Heart left ventricle (tissue), 16 donors: Measurements from ENCODE around the gene XXYLT1. TPM values are rescaled to one million over a fixed set of nuclear protein-coding genes. Genes with fewer than 3 reads are reported as not detected.

Experiments used
- ATAC-seq, 4 donors: fragments of 200-7000 bp; cut with Tn5 transposase; one replicate each; pipeline ENCODE4 v1.9.1; 2020 to 2022; ENCODE audit warnings: moderate library complexity in 4 of 4, mild to moderate bottlenecking in 3 of 4, moderate number of reproducible peaks in 1 of 4
- DNase-seq, 5 donors: peaks; one replicate each; pipeline ENCODE4 v3.0.0-alpha.2; 2020
- H3K27ac ChIP-seq, 12 donors: fragments of 200-600 bp; sonication (generic) in 4 of 12; one replicate each; pipeline versions ENCODE4 v1.5.0 to v1.8.0; 2016 to 2022; ENCODE audit warnings: mild to moderate bottlenecking in 2 of 12
- H3K27me3 ChIP-seq, 9 donors: fragments of 200-600 bp; sonication (generic) in 2 of 9; one replicate each; pipeline versions ENCODE4 v1.5.1 to v1.8.0; 2016 to 2022; ENCODE audit warnings: mild to moderate bottlenecking in 3 of 9
- H3K36me3 ChIP-seq, 9 donors: fragments of 200-600 bp; sonication (generic) in 2 of 9; one replicate each; pipeline versions ENCODE4 v1.5.0 to v1.8.0; 2018 to 2022; ENCODE audit warnings: mild to moderate bottlenecking in 2 of 9
- H3K4me1 ChIP-seq, 12 donors: fragments of 200-600 bp; sonication (generic) in 4 of 12; one replicate each; pipeline versions ENCODE4 v1.5.0 to v1.8.0; 2016 to 2022; ENCODE audit warnings: mild to moderate bottlenecking in 3 of 12
- H3K4me3 ChIP-seq, 12 donors: fragments of 200-600 bp; sonication (generic) in 4 of 12; one replicate each; pipeline versions ENCODE4 v1.5.0 to v1.8.0; 2017 to 2022; ENCODE audit warnings: mild to moderate bottlenecking in 9 of 12, moderate library complexity in 4 of 12
- H3K9me3 ChIP-seq, 12 donors: fragments of 200-600 bp; sonication (generic) in 4 of 12; one replicate each; pipeline versions ENCODE4 v1.5.0 to v1.8.0; 2016 to 2022; ENCODE audit warnings: mild to moderate bottlenecking in 1 of 12
- POLR2A ChIP-seq, 2 donors: fragments of 450-650 bp; IDR thresholded peaks; one replicate each; pipeline ENCODE4 v1.6.1; 2017; ENCODE audit warnings: antibody characterized with exemption in 2 of 2, mild to moderate bottlenecking in 2 of 2, moderate library complexity in 2 of 2
- WGBS, 4 donors: extraction: QIAGEN DNeasy Blood & Tissue Kit in 2 of 4; methylation state at CpG; one replicate each; pipeline versions ENCODE4 v1.1.5 to v1.1.7; 2013 to 2018; 5-methylcytosine and 5-hydroxymethylcytosine counted together
- intact Hi-C, 10 donors: fragments of 100-400 bp; cut with DNase I; formaldehyde crosslinking; loops; one replicate each; pipeline versions ENCODE4 v1.11.1 to v1.14.2; 2022
- polyA plus RNA-seq, 2 donors: library from polyadenylated mRNA; stranded (reverse); fragments of 200-250 nt; gene quantifications; one replicate each; pipeline ENCODE4 v1.2.3, GENCODE V29; 2013
- total RNA-seq, 9 donors: library from RNA; depleted of rRNA in 2 of 9; stranded (reverse); fragments of >200 nt in 2 of 9; fragmentation: NEBNext Ultra II Directional in 3 of 9; extraction: Animal tissue kit (Norgen Biotek cat#: 25700) in 3 of 9; gene quantifications; one replicate each; pipeline versions ENCODE4 v1.1.0 to v1.2.4, GENCODE V29; 2016 to 2023
- TF ChIP-seq, protein P1 (sequence below), 12 donors: fragments of 200-600 bp; sonication (generic) in 4 of 12; IDR thresholded peaks; one replicate each; pipeline versions ENCODE4 v1.5.0 to v1.8.0; 2018 to 2022; ENCODE audit warnings: antibody characterized with exemption in 12 of 12, mild to moderate bottlenecking in 5 of 12
- donor health status: ischemic (EF 13 %, LVEDD 7.1; RV severe dilation, severe dysfunction).
- donor health status: healthy with polysubstance abuse.
- donor health status: DM: no; HTN: yes; CAD: no.
- donor health status: DM: no; HTN: no; CAD: no.
- donor health status: ischemic (EF 25% LVEDD 6.9; RV normal size, moderate dysfunction).
- donor health status: ischemic (EF 25% LVEDD 5.7; RV mildly dilated, moderate dysfunction).
- donor health status: healthy.
- donor health status: DM: yes; HTN: yes; CAD: no.
- donor health status: ischemic (EF 35%, LVEDD 5.7; RV mildly dilated, moderate dysfunction).
- donor health status: nonischemic (EF 11% LVEDD 7.7; RV severe dilation, severe dysfunction).
- donor health status: DM: yes; HTN: yes; CAD: no.
- donor health status: PGD.
- donor health status: ischemic (EF 29% LVEDD 5.4; RV normal size, mild dysfunction).
- donor health status: nonischemic (EF 23%, LVEDD 6.1; RV moderate dilation, normal function).

The XXYLT1 gene
- total and polyA plus RNA-seq, 11 donors, result 1.9 to 8.6 (median 4.8) TPM

DNA sequence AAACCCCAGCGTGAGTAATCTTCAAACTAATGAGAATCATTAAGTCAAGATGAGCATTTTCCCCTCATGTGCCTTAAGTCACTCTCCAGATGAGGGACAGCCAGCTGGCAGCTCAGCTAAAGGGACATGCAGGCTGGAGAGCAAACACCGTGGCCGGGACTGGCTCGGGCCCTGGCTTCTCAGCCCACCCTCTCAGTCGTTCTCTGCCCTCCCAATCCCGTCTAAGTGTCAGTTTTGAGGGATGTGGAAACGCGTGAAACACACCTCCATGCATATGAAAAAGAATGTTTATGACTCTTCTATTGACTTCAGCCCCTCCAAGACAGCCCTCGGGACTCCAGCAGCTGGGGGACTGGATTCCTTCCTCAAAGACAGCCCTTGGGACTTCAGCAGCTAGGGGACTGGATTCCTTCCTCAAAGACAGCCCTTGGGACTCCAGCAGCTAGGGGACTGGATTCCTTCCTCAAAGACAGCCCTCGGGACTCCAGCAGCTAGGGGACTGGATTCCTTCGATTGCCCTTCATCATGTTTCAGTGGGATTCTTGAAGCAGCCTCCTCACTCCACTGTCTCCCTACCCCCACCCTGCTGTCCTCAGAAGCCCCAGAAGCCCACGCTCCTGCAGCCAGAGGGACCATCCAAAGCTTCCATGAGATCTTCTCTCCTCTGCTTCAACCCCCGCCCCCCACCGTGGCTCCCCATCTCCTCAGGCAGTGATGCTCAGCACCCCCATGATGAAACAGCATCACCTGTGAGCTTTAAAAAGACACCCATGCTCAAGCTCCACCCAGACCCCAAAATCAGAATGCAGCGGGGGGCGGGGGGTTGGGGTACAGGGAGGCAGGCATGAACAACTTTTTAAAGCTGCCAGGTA, 228.9 kb downstream of the XXYLT1 start:
- TF ChIP-seq, protein P1, sequence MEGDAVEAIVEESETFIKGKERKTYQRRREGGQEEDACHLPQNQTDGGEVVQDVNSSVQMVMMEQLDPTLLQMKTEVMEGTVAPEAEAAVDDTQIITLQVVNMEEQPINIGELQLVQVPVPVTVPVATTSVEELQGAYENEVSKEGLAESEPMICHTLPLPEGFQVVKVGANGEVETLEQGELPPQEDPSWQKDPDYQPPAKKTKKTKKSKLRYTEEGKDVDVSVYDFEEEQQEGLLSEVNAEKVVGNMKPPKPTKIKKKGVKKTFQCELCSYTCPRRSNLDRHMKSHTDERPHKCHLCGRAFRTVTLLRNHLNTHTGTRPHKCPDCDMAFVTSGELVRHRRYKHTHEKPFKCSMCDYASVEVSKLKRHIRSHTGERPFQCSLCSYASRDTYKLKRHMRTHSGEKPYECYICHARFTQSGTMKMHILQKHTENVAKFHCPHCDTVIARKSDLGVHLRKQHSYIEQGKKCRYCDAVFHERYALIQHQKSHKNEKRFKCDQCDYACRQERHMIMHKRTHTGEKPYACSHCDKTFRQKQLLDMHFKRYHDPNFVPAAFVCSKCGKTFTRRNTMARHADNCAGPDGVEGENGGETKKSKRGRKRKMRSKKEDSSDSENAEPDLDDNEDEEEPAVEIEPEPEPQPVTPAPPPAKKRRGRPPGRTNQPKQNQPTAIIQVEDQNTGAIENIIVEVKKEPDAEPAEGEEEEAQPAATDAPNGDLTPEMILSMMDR (IDR thresholded peaks at IDR 0.05), result no peak
- no peak for TF ChIP-seq POLR2A (IDR thresholded peaks at IDR 0.05)
- no peak for DNase-seq
- H3K4me1 ChIP-seq, result no peaks in the 10 kb centered on the region
- H3K9me3 ChIP-seq, result peaks cover 0 to 2% (median 0%) of the 10 kb centered on the region in 12 donors
- H3K4me3 ChIP-seq, result no peak overlapping the region
- no peak for ATAC-seq
- WGBS, 4 donors, result 79 to 89% (median 85%) methylated on average over 16 of the region's 16 CpGs
- no peaks in the 10 kb centered on the region for H3K27me3 ChIP-seq
- H3K27ac ChIP-seq, result no peak overlapping the region
- H3K36me3 ChIP-seq, result no peaks in the 10 kb centered on the region
- intact Hi-C loops, result no loop called here

DNA sequence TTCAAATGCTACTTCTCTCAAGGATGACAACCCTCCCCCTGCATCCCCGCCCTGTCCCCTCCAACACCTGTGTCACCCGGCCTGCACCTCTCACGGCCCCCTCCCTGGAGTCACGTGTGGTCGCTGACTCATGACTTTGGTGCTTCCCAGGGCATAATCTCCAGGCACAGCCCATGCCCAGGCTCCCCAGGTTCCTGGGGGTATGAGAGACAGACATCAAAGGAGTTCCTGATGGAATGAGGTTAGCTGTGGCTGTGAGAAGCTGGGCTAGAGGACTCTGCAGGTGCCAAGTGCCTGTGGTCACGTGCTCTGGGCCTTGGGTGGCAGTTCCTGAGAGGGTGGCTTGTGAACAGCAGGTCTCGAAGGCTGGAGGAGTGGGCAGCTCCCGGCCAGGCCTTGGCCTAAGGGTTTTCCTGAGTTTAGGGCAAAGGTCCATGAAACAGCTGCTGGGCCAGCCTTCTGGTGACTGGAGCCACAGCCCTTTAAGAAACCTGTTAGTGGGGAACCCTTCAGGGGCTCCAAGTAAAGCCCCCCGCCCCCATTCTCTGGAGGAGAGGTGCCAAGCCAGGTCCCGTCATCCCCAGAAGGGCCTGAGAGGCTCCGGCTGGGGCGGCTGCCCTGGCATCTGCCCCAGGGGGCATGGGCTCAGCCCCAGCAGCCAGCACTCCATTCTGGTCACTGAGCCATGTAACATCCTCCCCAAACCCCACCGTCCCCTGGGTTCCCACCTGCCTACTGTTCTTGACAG, 230.0 kb downstream of the XXYLT1 start:
- Histone ChIP-seq H3K27me3 (no peaks in the 10 kb centered on the region), H3K27ac (no peak overlapping the region), H3K36me3 (no peaks in the 10 kb centered on the region), H3K4me3 (no peak overlapping the region), H3K4me1 (no peaks in the 10 kb centered on the region), H3K9me3 (peaks cover 0 to 5% (median 0%) of the 10 kb centered on the region in 12 donors)
- intact Hi-C loops, result no loop called here
- WGBS, 4 donors, result 88 to 93% (median 91%) methylated on average over 10 to 13 of the region's 13 CpGs
- no peak for DNase-seq
- peak in 2 of 4 donors; percentile 19 to 44 for ATAC-seq
- TF ChIP-seq POLR2A (IDR thresholded peaks at IDR 0.05), result no peak
- TF ChIP-seq, protein P1 (IDR thresholded peaks at IDR 0.05), result no peak

DNA sequence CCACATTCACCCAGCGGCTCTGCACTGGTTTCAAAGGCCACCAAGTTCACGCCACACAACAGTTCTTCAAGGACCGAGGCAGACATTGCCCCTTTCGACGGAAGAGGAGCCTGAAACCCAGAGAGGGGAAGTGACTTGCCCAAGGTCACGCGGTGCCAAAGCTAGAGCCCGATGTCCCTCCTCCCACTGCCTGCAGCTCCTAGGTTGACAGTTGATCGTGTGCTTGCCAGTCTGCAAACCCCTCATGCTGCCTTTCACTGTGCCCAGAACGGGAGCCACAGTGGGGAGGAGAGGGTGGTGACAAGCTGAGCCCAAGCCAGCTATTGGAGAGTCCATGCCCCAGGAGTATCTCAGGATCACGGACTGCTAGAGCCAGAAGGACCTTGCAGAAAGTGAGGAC, 230.9 kb downstream of the XXYLT1 start:
- 85 to 90% (median 87%) methylated on average over 10 to 11 of the region's 11 CpGs for WGBS, 4 donors
- intact Hi-C loops, result no loop called here
- DNase-seq (no peak), ATAC-seq (peak in 2 of 4 donors; percentile 38 to 46)
- Histone ChIP-seq H3K27ac (no peak overlapping the region), H3K4me1 (no peaks in the 10 kb centered on the region), H3K4me3 (no peak overlapping the region), H3K36me3 (no peaks in the 10 kb centered on the region), H3K9me3 (peaks cover 0 to 5% (median 0%) of the 10 kb centered on the region in 12 donors), H3K27me3 (no peaks in the 10 kb centered on the region)
- TF ChIP-seq, protein P1 (IDR thresholded peaks at IDR 0.05), result no peak
- no peak for TF ChIP-seq POLR2A (IDR thresholded peaks at IDR 0.05)
